Measurements from ENCODE around the gene DGCR2. TPM values are rescaled to one million over a fixed set of nuclear protein-coding genes. Genes with fewer than 3 reads are reported as not detected.

DGCR2 gene
- total and polyA plus RNA-seq, 2 donors from 2014 or later: 37.5 to 67.7 TPM

- Histone ChIP-seq H3K27me3 (ENCODE audit: control insufficient read depth, insufficient read depth, low read length) (peaks cover 16% of the 10 kb centered on the region), H3K4me1 (ENCODE audit: control insufficient read depth in 2 of 3, insufficient read depth in 2 of 3, low read depth in 1 of 3, low read length in 3 of 3) (peaks cover 0 to 33% (median 13%) of the 10 kb centered on the region in 3 donors), H3K9me3 (ENCODE audit: control insufficient read depth in 2 of 3, insufficient read depth in 1 of 3, low read length in 3 of 3) (no peaks in the 10 kb centered on the region), H3K9ac (ENCODE audit: low read length in 3 of 3) (peak overlapping the region in 1 of 3 donors; percentile 39), H3K27ac (ENCODE audit: low read depth in 2 of 2, low read length in 2 of 2) (no peak overlapping the region), H3K4me3 (ENCODE audit: low read length in 3 of 3) (peak overlapping the region in 1 of 3 donors; percentile 25), H3K36me3 (ENCODE audit: control insufficient read depth in 2 of 3, insufficient read depth in 3 of 3, low read length in 3 of 3) (no peaks in the 10 kb centered on the region)
- intact Hi-C loops (cut with DNase I): loop anchor here (5.0 kb wide), 1 partner anchor 52 kb away; no protein-coding TSS in a partner anchor
- TF ChIP-seq, protein P1, sequence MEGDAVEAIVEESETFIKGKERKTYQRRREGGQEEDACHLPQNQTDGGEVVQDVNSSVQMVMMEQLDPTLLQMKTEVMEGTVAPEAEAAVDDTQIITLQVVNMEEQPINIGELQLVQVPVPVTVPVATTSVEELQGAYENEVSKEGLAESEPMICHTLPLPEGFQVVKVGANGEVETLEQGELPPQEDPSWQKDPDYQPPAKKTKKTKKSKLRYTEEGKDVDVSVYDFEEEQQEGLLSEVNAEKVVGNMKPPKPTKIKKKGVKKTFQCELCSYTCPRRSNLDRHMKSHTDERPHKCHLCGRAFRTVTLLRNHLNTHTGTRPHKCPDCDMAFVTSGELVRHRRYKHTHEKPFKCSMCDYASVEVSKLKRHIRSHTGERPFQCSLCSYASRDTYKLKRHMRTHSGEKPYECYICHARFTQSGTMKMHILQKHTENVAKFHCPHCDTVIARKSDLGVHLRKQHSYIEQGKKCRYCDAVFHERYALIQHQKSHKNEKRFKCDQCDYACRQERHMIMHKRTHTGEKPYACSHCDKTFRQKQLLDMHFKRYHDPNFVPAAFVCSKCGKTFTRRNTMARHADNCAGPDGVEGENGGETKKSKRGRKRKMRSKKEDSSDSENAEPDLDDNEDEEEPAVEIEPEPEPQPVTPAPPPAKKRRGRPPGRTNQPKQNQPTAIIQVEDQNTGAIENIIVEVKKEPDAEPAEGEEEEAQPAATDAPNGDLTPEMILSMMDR (IDR thresholded peaks at IDR 0.05; ENCODE audit: borderline replicate concordance, extremely low read depth, insufficient read depth): no peak
- FAIRE-seq (no peak), DNase-seq (no peak)
Measured at GRCh38 chr22:19169002-19169946, 47.1 kb upstream of the DGCR2 start.

- no peak for FAIRE-seq
- intact Hi-C loops (cut with DNase I): loop anchor here (5.0 kb wide), 1 partner anchor 51 kb away; no protein-coding TSS in a partner anchor
- no peak for DNase-seq
- no peak overlapping the region for H3K9ac ChIP-seq (ENCODE audit: low read length in 3 of 3)
- H3K9me3 ChIP-seq (ENCODE audit: control insufficient read depth in 2 of 3, insufficient read depth in 1 of 3, low read length in 3 of 3): no peaks in the 10 kb centered on the region
- no peaks in the 10 kb centered on the region for H3K36me3 ChIP-seq (ENCODE audit: control insufficient read depth in 2 of 3, insufficient read depth in 3 of 3, low read length in 3 of 3)
- H3K27me3 ChIP-seq (ENCODE audit: control insufficient read depth, insufficient read depth, low read length): peaks cover 16% of the 10 kb centered on the region
- TF ChIP-seq, protein P1 (IDR thresholded peaks at IDR 0.05; ENCODE audit: borderline replicate concordance, extremely low read depth, insufficient read depth): no peak
- H3K4me3 ChIP-seq (ENCODE audit: low read length in 3 of 3): no peak overlapping the region
- H3K27ac ChIP-seq (ENCODE audit: low read depth in 2 of 2, low read length in 2 of 2): no peak overlapping the region
- peaks cover 0 to 23% (median 10%) of the 10 kb centered on the region in 3 donors for H3K4me1 ChIP-seq (ENCODE audit: control insufficient read depth in 2 of 3, insufficient read depth in 2 of 3, low read depth in 1 of 3, low read length in 3 of 3)
Measured at GRCh38 chr22:19168088-19168890, 46.1 kb upstream of the DGCR2 start.

GRCh38 chr22:19167106-19167869, 45.1 kb upstream of the DGCR2 start:
- no peak for FAIRE-seq
- Histone ChIP-seq H3K27me3 (ENCODE audit: control insufficient read depth, insufficient read depth, low read length) (peaks cover 16% of the 10 kb centered on the region), H3K9me3 (ENCODE audit: control insufficient read depth in 2 of 3, insufficient read depth in 1 of 3, low read length in 3 of 3) (no peaks in the 10 kb centered on the region), H3K36me3 (ENCODE audit: control insufficient read depth in 2 of 3, insufficient read depth in 3 of 3, low read length in 3 of 3) (no peaks in the 10 kb centered on the region), H3K4me3 (ENCODE audit: low read length in 3 of 3) (no peak overlapping the region), H3K9ac (ENCODE audit: low read length in 3 of 3) (no peak overlapping the region), H3K27ac (ENCODE audit: low read depth in 2 of 2, low read length in 2 of 2) (no peak overlapping the region), H3K4me1 (ENCODE audit: control insufficient read depth in 2 of 3, insufficient read depth in 2 of 3, low read depth in 1 of 3, low read length in 3 of 3) (peaks cover 0 to 13% (median under 1%) of the 10 kb centered on the region in 3 donors)
- intact Hi-C loops (cut with DNase I): loop anchor here (5.0 kb wide), 1 partner anchor 50 kb away; no protein-coding TSS in a partner anchor
- TF ChIP-seq, protein P1 (IDR thresholded peaks at IDR 0.05; ENCODE audit: borderline replicate concordance, extremely low read depth, insufficient read depth): no peak
- no peak for DNase-seq

All from kidney (tissue), 14 donors.